Midbrain (tissue), 1 donor: ENCODE results near the gene HES2.
"Not testable (repeated sequence)": the region's sequence is repeated elsewhere in the genome, so short reads cannot be mapped to it uniquely, and the experiment has no call there.

Experiments
- DNase-seq: peaks from one replicate; lab custom pipeline; 2025; lab: John Stamatoyannopoulos, UW

The HES2 gene

DNA sequence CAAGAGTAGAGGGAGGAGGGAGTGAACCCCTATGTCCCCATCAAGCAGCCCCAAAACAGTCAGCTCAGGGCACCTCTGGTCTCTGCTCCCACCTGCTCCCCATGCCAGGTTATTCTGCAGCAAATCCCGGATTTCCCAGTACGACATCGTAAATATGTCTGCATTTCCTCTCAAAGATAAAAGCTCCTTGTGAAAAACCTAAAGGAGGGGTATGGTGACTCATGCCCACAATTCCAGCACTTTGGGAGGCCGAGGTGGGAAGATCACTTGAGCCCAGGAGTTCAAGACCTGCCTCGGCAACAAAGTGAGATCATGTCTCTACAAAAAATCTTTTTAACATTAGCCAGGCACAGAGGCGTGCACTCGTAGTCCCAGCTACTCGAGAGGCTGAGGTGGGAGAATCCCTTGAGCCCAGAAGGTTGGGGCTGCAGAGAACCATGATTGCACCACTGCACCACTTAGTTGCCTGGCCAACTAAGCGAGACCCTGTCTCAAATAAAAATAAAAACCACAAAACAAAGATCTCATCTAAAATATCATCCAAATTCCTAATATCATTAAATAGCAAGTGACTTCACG, 33.3 kb downstream of the HES2 start:
- DNase-seq, result no peak

DNA sequence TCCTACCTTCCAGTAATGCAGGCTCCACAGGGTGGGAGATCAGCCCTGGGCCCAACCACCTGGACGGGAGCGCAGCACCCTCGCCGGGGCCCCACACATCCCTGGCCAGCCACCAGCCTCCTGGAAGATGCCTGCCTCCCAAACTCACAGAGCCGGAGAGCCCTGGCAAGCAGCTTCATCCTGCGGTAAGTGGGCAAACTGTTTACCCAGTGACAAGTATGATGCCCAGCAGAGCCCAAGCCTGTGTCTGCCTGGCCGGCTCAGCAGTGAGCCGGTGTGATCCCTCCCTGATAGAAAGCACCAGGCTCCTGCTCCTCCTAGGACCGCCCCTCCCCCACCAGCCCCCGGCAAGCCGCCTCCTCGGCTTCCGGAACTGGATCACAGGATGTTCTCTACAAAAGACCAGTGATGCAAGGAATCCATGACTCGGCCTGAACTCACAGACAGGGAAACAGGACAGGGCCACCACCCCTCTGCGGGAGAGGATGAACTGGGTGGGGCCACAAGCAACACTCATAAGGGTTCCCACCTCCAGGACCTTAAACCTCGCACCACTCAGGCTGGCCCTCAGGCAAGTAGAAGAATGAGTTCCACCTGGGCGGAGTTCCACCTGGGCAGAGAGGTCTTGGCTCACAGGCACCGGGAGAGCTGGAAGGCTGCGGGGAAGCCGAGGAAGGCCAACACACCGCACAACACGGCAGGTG, 34.1 kb downstream of the HES2 start:
- peak; percentile 50 for DNase-seq

DNA sequence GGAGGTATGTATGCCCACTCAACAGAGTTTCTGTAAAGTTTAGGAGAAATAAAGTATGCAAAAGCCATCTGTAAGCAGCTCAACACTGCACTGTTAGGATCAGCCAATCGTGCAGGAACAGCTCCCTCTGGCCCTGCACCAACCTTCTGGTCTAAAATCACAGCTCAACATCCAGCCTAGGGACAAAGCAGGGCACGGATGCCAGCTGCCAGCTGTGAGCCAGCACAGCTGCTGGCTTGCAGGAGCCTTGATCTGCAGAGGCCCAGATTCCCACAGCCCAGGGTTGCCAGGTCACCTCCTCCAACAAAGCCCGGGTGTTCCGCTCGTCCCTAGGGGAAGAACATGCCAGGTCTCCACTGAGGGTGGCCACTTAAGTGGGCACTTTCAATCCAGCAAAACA, 34.8 kb downstream of the HES2 start:
- peak; percentile 81 for DNase-seq

DNA sequence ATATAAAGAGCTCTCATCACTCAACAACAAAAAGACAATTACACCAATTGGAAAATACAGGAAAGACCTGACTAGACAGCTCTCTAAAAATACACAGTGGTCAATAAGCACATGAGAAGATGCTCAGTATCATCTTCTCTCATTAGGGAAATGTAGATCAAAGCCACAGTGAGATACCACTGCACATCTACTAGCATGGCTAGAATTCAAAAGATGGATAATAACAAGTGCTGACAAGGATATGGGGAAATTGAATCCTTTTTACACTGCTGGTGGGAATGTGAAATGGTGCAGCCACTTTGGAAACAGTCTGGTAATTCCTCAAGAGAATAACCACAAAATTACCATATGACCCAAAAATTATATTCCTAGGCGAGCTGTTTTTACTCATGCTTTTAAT, 35.6 kb downstream of the HES2 start:
- no peak for DNase-seq

DNA sequence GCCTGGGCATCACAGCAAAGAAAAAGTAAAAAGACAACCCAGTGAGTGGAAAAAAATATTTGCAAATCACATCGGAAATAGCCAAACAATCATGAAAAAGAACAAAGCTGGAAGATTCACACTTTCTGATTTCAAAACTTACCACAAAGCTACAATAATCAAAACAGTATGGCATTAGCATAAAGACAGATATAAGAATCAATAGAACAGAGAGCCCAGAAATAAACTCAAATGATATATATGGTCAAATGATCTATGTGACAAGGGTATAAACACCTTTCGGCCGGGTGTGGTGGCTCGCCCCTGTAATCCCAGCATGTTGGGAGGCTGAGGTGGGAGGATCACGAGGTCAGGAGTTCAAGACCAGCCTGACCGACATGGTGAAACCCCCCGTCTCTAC, 39.7 kb downstream of the HES2 start:
- DNase-seq, result no peak

DNA sequence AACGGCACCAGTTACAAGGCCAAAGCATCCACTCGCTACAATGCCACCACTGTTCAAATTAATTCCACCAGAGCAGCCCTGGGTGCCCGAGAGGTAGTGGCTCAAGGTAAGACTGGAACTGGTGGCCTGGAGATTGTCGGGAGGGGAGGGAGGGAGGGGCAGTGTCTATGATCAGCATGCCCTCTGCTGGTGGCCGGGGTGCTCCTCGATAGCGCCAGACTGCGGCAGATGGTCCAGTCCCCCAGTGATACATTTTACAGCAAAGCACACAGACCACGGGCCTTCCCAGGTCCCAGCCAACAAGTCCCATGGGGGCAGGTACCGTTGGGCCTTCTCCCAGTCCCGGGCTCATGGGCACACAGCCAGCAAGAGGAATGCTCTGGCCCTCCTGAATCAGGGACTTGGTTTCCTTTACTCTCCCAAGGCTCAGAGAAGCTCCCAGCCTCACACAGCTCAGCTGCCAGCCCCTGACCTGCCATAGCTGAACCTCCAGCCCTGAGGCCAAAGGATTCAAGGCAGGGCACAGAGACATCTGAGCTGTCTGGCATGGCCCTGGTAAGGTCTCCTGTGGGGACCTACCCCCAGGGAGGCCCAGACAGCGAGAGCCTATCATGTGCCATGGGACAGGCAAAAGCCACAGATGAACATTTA, 41.5 kb downstream of the HES2 start:
- DNase-seq, result no peak

DNA sequence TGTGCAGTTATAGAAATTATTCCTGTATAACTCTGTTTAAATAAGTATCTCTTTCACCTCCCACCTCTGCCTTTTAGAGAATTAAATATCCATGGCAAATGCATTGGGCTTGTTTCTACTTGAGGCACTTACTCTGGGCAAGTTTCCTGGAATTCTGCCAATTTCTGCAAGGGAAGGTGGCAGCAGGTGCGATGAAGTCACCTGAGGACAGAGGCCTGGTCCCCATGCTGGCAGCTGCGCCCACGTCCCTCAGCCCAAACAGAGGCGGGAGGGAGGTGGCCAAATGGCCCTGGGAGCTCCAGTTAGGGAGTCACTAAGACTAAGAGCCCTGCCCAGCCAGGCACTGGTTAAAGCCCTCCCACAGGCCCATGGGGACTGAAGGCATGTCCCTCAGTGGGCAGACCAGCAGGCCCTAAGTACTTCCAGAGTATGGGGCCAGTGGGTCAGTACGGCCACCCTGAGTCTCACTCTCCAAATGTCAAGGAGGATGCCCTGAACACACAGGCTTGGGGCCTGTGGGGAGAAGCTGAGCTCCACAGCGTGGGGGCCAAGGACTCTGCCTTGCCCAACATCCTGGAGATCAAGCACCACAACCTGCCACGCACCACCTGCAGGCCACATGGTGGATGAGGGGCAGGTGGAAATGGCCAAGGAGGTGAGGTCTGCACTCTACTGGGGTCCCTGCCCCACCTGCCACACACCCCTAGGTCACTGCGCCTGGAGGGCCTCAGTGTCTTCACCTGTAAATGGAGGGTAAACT, 45.6 kb downstream of the HES2 start:
- no peak for DNase-seq

DNA sequence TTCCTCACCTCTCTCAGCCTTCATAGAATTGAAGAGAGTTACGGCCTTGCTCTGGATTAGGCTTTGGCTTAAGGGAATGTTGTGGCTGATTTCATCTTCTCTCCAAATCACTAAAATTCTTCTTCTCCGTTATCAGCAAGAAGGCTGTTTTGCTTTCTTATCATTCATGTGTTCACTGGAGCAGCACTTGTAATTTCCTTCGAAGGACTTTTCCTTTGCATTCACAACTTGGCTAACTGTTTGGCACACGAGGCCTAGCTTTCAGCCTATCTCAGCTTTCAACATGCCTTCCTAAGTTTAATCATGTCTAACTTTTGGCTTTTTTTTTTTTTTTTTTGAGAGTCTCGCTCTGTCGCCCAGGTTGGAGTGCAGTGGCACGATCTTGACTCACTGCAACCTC, 47.5 kb downstream of the HES2 start:
- not testable (repeated sequence) for DNase-seq

DNA sequence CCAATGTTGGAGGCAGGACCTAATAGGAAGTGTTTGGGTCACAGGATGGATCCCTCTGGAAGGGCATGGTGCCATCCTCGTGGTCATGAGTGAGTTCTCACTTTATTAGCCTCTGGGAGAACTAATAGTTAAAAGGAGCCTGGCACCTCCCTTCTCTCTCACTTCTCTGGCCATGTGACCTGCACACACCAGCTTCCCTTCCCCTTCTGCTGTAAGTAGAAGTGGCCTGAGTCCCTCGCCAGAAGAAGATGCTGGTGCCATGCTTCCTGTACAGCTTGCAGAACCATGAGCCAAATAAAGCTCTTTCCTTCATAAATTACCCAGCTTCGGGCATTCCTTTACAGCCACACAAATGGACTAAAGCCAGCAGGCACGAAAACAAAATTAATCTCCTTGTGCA, 49.7 kb downstream of the HES2 start:
- DNase-seq, result no peak

DNA sequence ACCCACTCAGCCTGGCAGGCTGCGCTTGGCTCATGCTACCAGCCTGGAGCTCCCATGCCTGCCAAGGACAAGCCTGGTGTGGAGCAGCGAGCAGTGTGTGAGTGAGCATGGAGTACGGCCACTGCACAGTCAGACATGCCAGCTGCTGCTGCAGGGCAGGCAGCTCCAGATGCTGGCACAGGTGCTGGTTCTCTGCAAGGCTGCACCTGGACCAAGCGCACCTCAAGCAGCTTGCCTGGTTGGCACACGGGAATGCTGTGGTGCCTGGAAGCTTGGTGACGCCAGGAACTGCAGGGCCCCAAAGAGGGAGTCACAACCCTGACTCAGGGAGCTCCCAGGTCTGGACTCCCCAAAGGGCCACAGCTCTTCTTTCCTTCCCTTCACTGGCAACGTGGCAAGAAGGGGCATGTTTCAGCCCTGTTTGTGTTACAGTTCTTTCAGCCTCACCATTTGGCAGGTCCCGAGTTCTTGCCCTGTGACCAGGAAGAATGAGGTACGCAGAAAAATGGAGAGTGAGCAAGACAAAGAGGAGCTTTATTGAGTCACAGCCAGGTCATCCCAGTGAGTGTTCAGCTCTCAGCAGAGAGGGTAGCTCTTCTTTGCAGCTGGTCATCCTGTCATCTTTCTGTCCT, 52.2 kb downstream of the HES2 start:
- DNase-seq, result no peak

DNA sequence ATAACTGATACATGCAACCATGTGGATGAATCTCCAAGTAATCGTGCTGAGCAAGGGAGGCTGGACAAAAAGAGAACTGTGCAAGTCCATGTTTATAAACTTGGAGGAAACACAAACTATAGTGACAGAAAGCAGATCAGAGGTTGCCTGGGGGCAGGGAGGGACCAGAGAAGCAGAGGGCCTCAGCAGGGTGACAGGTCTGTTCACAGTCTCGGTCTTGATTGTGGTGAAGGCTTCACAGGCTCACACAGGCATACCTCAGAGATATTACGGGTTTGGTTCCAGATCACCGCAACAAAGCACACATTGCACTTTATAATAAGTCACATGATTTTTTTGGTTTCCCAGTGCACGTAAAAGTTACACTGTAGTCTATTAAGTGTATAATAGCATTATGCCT, 54.7 kb downstream of the HES2 start:
- DNase-seq, result no peak

DNA sequence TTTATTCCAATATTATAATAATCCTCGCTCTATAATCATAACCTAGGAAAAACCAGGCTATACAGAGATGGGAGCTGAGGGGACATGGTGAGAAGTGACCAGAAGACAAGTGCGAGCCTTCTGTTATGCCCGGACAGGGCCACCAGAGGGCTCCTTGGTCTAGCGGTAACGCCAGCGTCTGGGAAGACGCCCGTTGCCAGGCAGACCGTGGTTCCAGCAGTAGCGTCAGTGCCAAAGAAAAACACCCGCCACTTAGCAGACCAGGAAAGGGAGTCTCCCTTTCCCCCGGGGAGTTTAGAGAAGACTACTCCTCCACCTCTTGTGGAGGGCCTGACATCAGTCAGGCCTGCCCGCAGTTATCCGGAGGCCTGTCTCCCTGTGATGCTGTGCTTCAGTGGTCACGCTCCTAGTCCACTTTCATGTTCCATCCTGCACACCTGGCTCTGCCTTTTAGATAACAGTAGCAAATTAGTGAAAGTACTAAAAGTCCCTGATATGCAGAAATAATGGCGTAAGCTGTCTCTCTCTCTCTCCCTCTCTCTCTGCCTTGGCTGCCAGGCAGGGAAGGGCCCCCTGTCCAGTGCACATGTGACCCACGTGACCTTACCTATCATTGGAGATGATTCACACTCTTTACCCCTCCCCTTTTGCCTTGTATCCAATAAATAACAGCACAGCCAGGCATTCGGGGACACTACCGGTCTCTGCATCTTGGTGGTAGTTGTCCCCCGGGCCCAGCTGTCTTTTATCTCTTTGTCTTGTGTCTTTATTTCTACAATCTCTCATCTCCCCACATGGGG, 56.4 kb downstream of the HES2 start:
- DNase-seq, result peak; percentile 54
